Measurements from ENCODE around the gene NFIC.
"Not testable (repeated sequence)": the region's sequence is repeated elsewhere in the genome, so short reads cannot be mapped to it uniquely, and the experiment has no call there.

DNA sequence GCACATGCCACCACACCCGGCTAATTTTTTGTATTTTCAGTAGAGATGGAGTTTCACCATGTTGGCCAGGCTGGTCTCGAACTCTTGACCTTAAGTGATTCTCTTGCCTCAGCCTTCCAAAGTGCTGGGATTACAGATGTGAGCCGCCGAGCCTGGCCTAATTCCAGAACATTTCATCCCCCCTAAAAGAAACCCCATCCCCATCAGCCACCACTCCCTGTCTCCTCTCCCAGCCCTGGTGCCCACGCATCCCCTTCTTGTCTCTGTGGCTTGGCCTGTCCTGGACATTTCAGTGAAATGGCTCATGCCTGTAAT, 63.9 kb downstream of the NFIC start:
- TF ChIP-seq CTCF (conservative IDR thresholded peaks at IDR 0.05; ENCODE audit: low read length); EZH2phosphoT487 (IDR thresholded peaks at IDR 0.05; ENCODE audit: borderline replicate concordance): not testable (repeated sequence)

Measured in Loucy (cell line).